ENCODE data around the gene AMTN. TPM values are rescaled to one million over a fixed set of nuclear protein-coding genes. Genes with fewer than 3 reads are reported as not detected.

Gene AMTN
- total RNA-seq, 2 donors from 2014 or later: not detected

DNA sequence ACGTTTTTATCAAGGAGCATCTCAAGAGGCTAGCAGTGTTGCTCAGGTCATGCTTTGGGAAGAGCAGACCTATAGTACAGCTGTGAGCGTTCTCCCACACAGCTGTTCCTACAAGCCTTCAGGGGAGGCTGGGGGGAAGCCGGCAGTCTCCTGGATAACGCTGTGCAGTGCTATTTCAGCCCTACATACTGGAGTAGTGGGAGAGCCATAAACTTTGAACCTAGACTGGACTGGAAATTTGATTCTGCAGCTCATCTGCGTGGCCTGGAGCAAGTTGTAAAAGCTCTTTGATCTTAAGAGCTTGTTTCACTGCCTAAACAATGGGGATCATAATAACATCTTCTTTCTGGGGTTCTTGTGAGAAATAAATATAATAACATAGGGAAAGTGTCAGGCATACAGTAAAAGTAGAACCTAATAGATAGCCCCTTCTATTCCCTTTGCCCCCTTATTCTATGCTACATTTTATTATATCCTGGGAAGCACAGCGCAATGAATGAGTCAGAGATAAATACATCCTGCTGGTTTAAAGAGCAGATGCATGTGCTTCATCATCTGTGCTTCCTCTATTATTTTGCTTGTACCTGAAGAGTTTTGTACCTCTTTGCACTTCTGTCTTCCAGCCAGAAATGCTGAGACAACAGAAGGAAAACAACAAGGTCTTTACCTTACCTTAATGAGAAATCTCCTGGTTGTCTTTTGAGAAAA lies 59.0 kb downstream of the AMTN start:
- peaks cover 5% of the 10 kb centered on the region for H3K27me3 Mint-ChIP-seq
- ATAC-seq: no peak

DNA sequence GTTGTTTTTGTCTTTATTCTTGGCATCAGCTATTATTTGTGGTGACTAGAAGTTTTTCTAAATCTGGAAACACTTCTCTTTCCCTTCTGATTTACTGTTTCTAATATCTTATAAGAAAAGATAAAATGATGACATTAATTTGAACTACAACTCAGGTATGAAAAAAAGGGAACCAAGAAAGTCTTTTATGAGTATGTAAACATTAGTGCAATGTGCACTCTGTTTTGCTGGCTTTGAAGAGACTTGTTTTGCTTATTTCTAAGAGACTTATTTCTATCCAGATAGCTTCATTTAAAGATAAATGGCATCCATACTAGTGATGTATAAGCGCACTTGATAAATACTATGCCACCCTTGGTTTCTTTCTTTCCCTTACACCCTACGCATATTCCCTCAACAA lies 63.6 kb downstream of the AMTN start:
- ATAC-seq: no peak
- no peak for DNase-seq
- no peak overlapping the region for H3K4me3 Mint-ChIP-seq
- H3K9me3 ChIP-seq (ENCODE audit: control insufficient read depth, low read length, poor library complexity, severe bottlenecking): no peaks in the 10 kb centered on the region
- no peak overlapping the region for H3K27ac Mint-ChIP-seq
- H3K27me3 Mint-ChIP-seq: peaks cover 13% of the 10 kb centered on the region
- peaks cover 4% of the 10 kb centered on the region for H3K36me3 Mint-ChIP-seq (ENCODE audit: low read depth)
- H3K4me1 Mint-ChIP-seq: peaks cover 2% of the 10 kb centered on the region

More for the DNA sequence above, 59.0 kb downstream of the AMTN start:
- H3K4me3 Mint-ChIP-seq: no peak overlapping the region
- H3K27ac Mint-ChIP-seq: no peak overlapping the region
- H3K4me1 Mint-ChIP-seq: peaks cover 2% of the 10 kb centered on the region
- peaks cover 2% of the 10 kb centered on the region for H3K36me3 Mint-ChIP-seq (ENCODE audit: low read depth)
- no peaks in the 10 kb centered on the region for H3K9me3 ChIP-seq (ENCODE audit: control insufficient read depth, low read length, poor library complexity, severe bottlenecking)
- DNase-seq: no peak

Other genes with a start within 250 kb of the AMTN start
- not detected for gene CABS1, start 183.6 kb upstream of the AMTN start, total RNA-seq
- gene SMR3A, start 157.8 kb upstream of the AMTN start, total RNA-seq: not detected
- gene SMR3B, start 135.4 kb upstream of the AMTN start, total RNA-seq: not detected
- not detected for gene OPRPN, start 120.6 kb upstream of the AMTN start, total RNA-seq
- not detected for gene MUC7, start 46.4 kb upstream of the AMTN start, total RNA-seq
- gene AMBN, start 73.7 kb downstream of the AMTN start, total RNA-seq: not detected
- not detected for gene ENAM, start 110.2 kb downstream of the AMTN start, total RNA-seq
- 1 to 10 TPM in 1 of 2 donors, not detected in 1; 2.8 TPM for gene JCHAIN, start 147.9 kb downstream of the AMTN start, total RNA-seq
- 10 to 100 TPM; 16.8 to 18.1 TPM for gene UTP3, start 170.0 kb downstream of the AMTN start, total RNA-seq
- 10 to 100 TPM; 32.8 to 33.0 TPM for gene RUFY3, start 203.4 kb downstream of the AMTN start, total RNA-seq

All from T-helper 17 cell (primary cell).